HepG2 (cell line): Measurements from ENCODE around the gene RPS14. TPM values are rescaled to one million over a fixed set of nuclear protein-coding genes. Genes with fewer than 3 reads are reported as not detected.

Experiments used
- AGO1 ChIP-seq: fragments of 200-400 bp; formaldehyde crosslinking; IDR thresholded peaks from 2 replicates; pipeline ENCODE4 v1.6.1; 2017; ENCODE audit warnings: mild to moderate bottlenecking, low read depth, low read length, moderate library complexity; ENCODE audit not compliant: poor library complexity, severe bottlenecking
- CAMTA2 ChIP-seq: sonication (generic); formaldehyde crosslinking; IDR thresholded peaks from 2 replicates; pipeline ENCODE4 v1.4.0; 2020; ENCODE audit warnings: mild to moderate bottlenecking, missing genetic modification reagents, borderline replicate concordance
- HMGXB3 ChIP-seq: sonication (generic); formaldehyde crosslinking; IDR thresholded peaks from 2 replicates; pipeline ENCODE4 v1.4.0; 2020; ENCODE audit warnings: missing genetic modification reagents, borderline replicate concordance
- HOMEZ ChIP-seq: IDR thresholded peaks from 2 replicates; pipeline ENCODE4 v1.6.1; 2016; ENCODE audit warnings: low read depth
- MEIS2 ChIP-seq: sonication (generic); formaldehyde crosslinking; IDR thresholded peaks from 2 replicates; pipeline ENCODE4 v1.9.0; 2021; ENCODE audit warnings: mild to moderate bottlenecking, missing genetic modification reagents
- PHB2 ChIP-seq: fragments of 450-650 bp; IDR thresholded peaks from 2 replicates; pipeline ENCODE4 v1.6.1; 2018; ENCODE audit not compliant: partially characterized antibody
- SMAD9 ChIP-seq: sonication (generic); formaldehyde crosslinking; IDR thresholded peaks from 2 replicates; pipeline ENCODE4 v1.5.1; 2020; ENCODE audit warnings: mild to moderate bottlenecking, missing genetic modification reagents
- SUZ12 ChIP-seq: fragments of 150-350 bp; IDR thresholded peaks from 2 replicates; pipeline ENCODE4 v1.6.1; 2014; ENCODE audit warnings: low read depth, low read length
- TBL1XR1 ChIP-seq: fragments of 150-350 bp; IDR thresholded peaks from 2 replicates; pipeline ENCODE4 v1.6.1; 2014; ENCODE audit warnings: borderline replicate concordance, low read length; ENCODE audit not compliant: partially characterized antibody
- TMF1 ChIP-seq: sonication (generic); formaldehyde crosslinking; IDR thresholded peaks from 2 replicates; pipeline ENCODE4 v1.8.1; 2022; ENCODE audit warnings: low read depth, missing genetic modification reagents
- ZBTB38 ChIP-seq: sonication (generic); formaldehyde crosslinking; IDR thresholded peaks from 2 replicates; pipeline ENCODE4 v1.5.1; 2020; ENCODE audit warnings: mild to moderate bottlenecking, missing genetic modification reagents
- ZBTB46 ChIP-seq: sonication (generic); formaldehyde crosslinking; IDR thresholded peaks from 2 replicates; pipeline ENCODE4 v1.4.0; 2020; ENCODE audit warnings: mild to moderate bottlenecking, missing genetic modification reagents, borderline replicate concordance
- ZNF3 ChIP-seq: IDR thresholded peaks from 2 replicates; pipeline ENCODE4 v1.7.0; 2017; ENCODE audit warnings: inconsistent platforms
- ZNF335 ChIP-seq: sonication (generic); formaldehyde crosslinking; IDR thresholded peaks from 2 replicates; pipeline ENCODE4 v1.4.0; 2020; ENCODE audit warnings: missing genetic modification reagents
- ZNF337 ChIP-seq: sonication (generic); formaldehyde crosslinking; IDR thresholded peaks from 2 replicates; pipeline ENCODE4 v1.5.1; 2020; ENCODE audit warnings: missing genetic modification reagents, low read depth, mild to moderate bottlenecking, borderline replicate concordance
- ZNF569 ChIP-seq: sonication (generic); formaldehyde crosslinking; IDR thresholded peaks from 2 replicates; pipeline ENCODE4 v1.5.0; 2020; ENCODE audit warnings: mild to moderate bottlenecking, missing genetic modification reagents, moderate library complexity, borderline replicate concordance
- ZNF589 ChIP-seq: sonication (generic); formaldehyde crosslinking; conservative IDR thresholded peaks from 2 replicates; pipeline ENCODE4 v1.8.0; 2022; ENCODE audit warnings: mild to moderate bottlenecking, moderate library complexity, missing genetic modification reagents
- ZNF639 ChIP-seq: conservative IDR thresholded peaks from 2 replicates; pipeline ENCODE4 v1.6.1; 2018; ENCODE audit warnings: missing genetic modification reagents
- ZSCAN20 ChIP-seq: sonication (generic); formaldehyde crosslinking; IDR thresholded peaks from 2 replicates; pipeline ENCODE4 v1.4.0; 2020; ENCODE audit warnings: missing genetic modification reagents, mild to moderate bottlenecking, borderline replicate concordance
- ZSCAN29 ChIP-seq: sonication (generic); formaldehyde crosslinking; conservative IDR thresholded peaks from 2 replicates; pipeline ENCODE4 v1.4.0; 2020; ENCODE audit warnings: mild to moderate bottlenecking, missing genetic modification reagents
- polyA plus RNA-seq, 8 experiments: library from polyadenylated mRNA; depleted of rRNA in 3 of 8; stranded (reverse) in 7 of 8; unstranded in 1 of 8; fragments of >200 nt; fragmentation: Illumina TruSeq in 4 of 8; extraction: Trizol in 4 of 8; gene quantifications; 2 replicates each; pipeline versions ENCODE4 v1.2.1 to v1.2.3, GENCODE V29; 2011 to 2016; ENCODE audit warnings: low read depth in 4 of 8, missing spikeins in 1 of 8, mixed read lengths in 1 of 8; ENCODE audit not compliant: insufficient read depth in 1 of 8
- total RNA-seq, 5 experiments: library from RNA; depleted of rRNA; stranded (reverse); fragments of >200 nt; fragmentation: Illumina TruSeq; extraction: Trizol; gene quantifications; 2 replicates each; pipeline ENCODE4 v1.2.3, GENCODE V29; 2016; ENCODE audit warnings: low read depth in 1 of 5

Gene RPS14
- total and polyA plus RNA-seq, 2 of the 13 experiments (the other 11 are each of a cell fraction or from before 2014, with no cell fraction given) = 2,116 to 3,295 TPM

GRCh38 chr5:150449517-150450339, at the start of gene RPS14 (continued):
- TF ChIP-seq HMGXB3 (CRISPR knock-in tag) = no peak
- peak; percentile 77; the same call in 1 of the 2 replicates for TF ChIP-seq ZNF335 (CRISPR knock-in tag)
- no peak for TF ChIP-seq SMAD9
- no peak for TF ChIP-seq ZSCAN20 (CRISPR knock-in tag)
- TF ChIP-seq HOMEZ = peak; percentile 50
- TF ChIP-seq TMF1 = peak; percentile 65; the same call in 1 of the 2 replicates
- TF ChIP-seq SUZ12 = no peak
- TF ChIP-seq TBL1XR1 = peak; percentile 60
- peak; percentile 76 for TF ChIP-seq AGO1
- 0 out of 2 replicates have a peak, but pooled peaks have one; percentile 64 for TF ChIP-seq ZBTB38 (CRISPR knock-in tag)
- TF ChIP-seq CAMTA2 = peak; percentile 64; the same call in 1 of the 2 replicates
- peak; percentile 20 for TF ChIP-seq ZNF3
- no peak for TF ChIP-seq PHB2
- peak; percentile 74; the same call in 1 of the 2 replicates for TF ChIP-seq MEIS2 (CRISPR knock-in tag)
- TF ChIP-seq ZSCAN29 = no peak
- TF ChIP-seq ZNF337 (CRISPR knock-in tag) = no peak
- TF ChIP-seq ZNF569 (CRISPR knock-in tag) = no peak
- 0 out of 2 replicates have a peak, but pooled peaks have one; percentile 37 for TF ChIP-seq ZNF589 (CRISPR knock-in tag)
- TF ChIP-seq ZBTB46 (CRISPR knock-in tag) = no peak; the same call in 1 of the 2 replicates
- no peak for TF ChIP-seq ZNF639
